Measurements from ENCODE around the gene SERPINB6.

DNA sequence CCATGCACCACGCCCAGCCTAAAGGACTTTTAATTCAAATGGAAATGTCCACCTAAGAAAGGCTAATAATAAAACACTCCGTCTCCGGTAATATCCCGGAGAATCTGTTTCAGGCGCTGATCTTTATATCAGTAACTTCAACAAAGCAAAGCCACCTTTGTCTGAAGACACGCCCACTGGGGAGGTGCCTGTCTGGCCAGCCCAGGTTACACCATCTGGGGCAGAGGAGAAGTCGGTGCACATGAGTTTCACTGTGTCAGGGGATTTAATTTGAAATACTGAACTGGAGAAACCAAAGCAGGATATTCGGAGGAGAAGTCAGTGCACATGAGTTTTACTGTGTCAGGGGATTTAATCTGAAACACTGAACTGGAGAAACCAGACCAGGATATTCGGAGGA, 9.4 kb downstream of the SERPINB6 start:
- TF ChIP-seq CTCF (IDR thresholded peaks at IDR 0.05) (no peak), POLR2A (IDR thresholded peaks at IDR 0.05) (no peak), POLR2AphosphoS5 (IDR thresholded peaks at IDR 0.05) (peak in 2 of 3 donors; percentile 37 to 40), EP300 (IDR thresholded peaks at IDR 0.05) (no peak)

All from stomach (tissue), 4 donors.